Globus pallidus (tissue), 1 donor: ENCODE results near the gene PTMS.
A peak's percentile ranks its signal among the peaks of the same experiment; 100 is the strongest.

Experiments
- DNase-seq: peaks from one replicate; pipeline ENCODE4 v3.0.0-alpha.2; 2015; ENCODE audit warnings: low spot score

Gene PTMS

DNA sequence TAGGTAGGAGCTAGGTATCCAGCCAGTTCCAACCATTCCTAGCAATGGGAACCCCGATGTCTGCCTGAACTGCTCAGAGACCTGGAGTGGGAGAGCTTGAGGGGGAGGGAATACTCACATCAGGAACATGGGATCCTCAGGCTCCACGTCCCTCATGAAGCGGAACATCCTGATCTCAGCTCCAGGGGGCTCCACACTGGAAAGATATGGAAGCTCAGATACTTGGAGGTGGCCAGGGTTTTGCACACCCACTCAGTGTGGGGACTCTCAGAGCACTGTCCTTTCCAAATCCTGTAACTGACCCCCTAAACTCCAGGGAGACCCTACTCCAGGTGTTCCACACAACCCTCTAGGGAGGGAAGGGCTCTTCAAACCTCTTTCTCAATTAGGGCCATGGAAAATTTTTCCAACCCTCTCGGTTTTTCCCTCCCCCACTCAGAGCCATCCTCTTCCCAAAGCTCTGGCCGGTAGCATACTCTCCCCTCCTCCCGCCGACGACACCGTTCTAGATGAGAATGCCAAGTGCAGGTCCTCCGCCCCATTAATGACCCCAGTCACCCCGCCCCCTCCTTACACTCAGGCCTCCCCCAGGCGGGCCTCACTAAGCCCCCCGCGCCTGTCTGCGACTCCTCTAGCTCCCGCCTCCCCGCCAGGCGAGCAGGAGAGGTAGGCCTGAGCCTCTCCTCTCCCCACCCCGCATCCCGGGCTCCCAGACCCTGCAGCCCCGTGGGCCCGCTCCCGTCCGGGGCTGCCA is 13.8 kb upstream of the PTMS start:
- DNase-seq = no peak

DNA sequence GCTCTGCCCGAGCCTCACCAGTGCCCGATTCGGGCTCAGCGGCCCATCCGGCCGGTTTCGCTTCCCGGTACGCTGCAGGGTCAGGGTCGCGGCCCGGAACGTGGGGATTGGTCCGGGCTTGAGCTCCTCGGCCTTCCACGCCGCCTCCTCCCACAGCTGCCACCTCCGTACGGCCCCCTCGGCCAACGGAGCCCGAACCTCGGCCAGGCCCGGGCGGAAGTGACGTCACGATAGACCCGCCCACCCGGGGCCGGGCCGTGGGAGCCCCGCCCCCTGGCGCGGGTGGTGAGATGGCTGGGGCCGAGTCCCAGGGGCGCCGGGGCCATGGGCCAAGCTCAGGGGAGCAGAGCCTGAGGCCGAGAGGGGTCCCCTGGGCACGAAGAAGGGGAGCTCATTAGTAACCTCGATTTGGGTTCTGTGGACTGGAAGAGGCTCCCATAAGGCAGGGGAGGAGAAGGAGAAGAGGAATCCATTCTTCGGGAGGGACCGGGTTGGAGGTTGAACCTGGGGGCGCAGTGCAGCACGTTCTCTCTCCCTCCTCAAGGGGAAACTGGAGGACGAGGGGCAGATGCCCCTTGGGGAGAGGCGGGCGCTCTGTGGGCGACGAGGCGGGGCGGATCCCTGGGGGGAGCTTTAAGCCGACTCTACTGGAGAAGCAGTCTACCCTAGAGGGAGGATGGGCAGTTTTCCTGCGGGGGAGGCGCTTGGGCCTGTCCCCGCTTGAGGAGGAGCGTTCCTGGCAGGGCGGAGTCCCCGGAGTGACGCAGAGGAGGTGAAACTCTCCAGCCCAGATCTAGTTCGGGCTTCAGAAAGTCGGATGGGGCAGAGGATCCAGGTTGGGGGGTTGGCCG is 13.0 kb upstream of the PTMS start, which contains the start of gene MLF2:
MLF2 (minus strand) TSS at position 221 of the 851 bp plus-strand sequence. CDS start 807 bp downstream, outside the sequence.
- peak; percentile 98 for DNase-seq

- DNase-seq = no peak
Observed at GRCh38 chr12:6753772-6754356, 12.3 kb upstream of the PTMS start.

DNA sequence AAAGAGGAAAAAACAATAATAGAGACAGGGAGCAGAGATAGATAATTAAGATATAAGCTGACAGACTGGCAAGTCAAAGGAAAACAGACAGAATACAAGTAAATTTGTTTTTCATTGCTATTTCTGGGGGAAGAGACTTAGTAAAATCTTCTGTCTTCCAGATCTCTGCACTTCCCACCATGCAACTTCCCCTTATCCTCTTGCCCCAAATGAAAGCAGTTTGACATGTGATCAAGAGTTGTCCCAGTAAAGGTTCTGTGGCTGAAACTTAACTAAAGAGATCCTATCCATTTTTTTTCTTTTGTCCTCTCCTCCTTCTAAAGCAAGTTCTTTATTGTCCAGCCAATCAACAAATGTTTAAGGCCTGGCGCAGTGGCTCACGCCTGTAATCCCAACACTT is 11.8 kb upstream of the PTMS start:
- DNase-seq = no peak

- no peak for DNase-seq
Observed at GRCh38 chr12:6757028-6757690, 9.0 kb upstream of the PTMS start.

DNA sequence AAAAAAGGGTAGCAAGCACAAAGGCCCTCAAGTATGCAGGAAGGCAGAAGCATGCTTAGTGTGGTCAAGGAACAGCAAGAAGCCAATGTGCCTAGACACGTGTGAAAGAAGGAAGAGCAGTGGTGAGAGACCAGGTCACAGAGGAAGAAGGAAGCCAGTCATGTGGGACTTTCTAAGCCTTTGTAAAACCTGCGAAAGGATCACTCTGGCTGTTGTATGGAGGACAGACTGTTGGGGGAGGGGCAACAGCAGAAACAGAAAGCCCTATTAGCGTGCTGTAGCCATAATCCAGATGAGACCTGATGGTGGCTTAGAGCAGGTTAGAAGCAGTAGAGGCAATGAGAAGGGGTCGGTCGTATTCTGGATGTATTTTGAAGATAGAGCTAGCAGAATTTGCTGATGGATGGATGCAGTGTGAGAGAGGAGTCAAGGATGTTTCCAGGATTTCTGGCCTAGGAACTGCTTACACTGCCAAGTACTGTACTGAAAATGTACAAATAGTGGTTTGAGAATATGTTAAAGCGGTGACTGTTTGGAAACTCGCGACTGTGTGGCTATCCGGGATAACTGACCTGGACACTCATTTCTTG is 7.6 kb upstream of the PTMS start:
- DNase-seq = no peak

DNA sequence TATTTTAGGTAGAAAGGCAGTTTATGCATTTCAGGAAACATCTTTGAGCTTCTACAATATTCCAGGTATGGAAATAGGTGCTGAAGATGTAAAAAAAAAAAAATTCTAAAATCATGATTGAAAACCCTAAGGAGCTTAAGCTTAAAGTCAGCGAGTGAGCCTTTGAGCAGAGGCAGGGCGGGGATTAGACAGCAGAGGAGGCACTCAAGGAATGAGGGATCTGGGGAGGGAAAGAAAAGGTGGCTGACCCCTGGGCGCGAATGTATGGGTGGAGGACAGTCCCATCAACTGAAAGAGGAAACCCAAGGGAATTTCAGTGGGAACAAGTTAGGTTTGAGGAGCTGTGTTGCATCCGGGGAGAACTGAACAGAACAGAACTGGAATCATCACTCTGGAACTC is 6.4 kb upstream of the PTMS start:
- no peak for DNase-seq

DNA sequence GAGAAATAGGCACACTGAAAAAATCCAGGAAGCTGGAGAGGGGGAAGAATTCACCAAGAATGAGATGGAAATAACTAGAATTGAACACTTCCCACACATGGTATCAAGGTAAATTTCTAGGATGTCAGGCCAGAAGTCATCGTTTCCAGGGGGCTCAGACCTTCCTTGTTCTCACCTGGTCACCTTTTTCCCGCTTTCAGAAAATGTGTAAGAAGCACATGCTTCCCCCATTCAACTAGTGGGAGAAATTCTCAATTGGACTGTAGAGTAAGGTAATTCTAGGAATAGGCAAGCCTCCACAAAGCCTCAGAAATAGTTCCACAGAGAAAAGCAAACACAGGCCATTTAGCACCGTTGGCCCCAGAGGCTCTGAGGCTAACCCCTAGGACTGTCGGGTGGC is 2.8 kb upstream of the PTMS start:
- no peak for DNase-seq

DNA sequence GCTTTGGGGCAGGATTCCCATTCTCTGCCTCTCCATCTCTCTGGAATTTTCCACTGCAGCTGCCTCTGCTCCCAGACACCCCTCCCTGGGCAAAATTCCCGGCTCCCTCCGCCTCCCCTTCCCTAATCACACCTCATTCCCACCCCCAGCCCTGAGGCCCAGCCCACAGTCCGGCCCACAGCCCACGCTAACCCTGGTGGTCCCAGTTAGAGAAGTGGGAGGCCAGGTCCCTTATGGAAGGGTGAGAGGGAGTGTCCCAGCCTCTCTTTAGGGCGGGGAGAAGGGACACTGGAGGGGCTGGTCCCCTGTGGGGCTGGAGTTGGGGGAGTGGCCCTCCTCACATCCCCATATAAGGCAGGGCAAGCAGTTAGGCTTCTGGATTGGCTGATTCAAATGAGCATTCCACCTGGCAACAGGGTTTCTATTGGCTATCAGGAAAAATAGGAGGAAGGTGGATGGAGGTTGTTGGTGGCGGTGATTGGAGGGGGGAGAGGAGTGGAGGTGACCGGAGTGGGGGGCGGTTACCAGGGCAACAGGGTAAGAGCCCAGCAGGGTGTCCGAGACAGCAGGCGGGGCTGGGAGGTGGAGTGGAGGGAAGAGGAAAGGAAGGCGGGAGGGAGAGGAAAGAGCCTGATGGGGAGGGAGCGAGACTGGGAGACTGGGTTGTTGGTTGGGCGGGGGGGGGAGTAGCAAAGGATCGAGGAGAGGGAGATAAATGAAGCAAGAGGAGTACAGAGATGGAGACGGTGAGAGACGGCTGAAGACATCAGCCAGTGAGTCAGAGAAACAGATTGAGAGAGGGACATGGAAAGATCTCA is 1.9 kb upstream of the PTMS start:
- DNase-seq = peak; percentile 93

DNA sequence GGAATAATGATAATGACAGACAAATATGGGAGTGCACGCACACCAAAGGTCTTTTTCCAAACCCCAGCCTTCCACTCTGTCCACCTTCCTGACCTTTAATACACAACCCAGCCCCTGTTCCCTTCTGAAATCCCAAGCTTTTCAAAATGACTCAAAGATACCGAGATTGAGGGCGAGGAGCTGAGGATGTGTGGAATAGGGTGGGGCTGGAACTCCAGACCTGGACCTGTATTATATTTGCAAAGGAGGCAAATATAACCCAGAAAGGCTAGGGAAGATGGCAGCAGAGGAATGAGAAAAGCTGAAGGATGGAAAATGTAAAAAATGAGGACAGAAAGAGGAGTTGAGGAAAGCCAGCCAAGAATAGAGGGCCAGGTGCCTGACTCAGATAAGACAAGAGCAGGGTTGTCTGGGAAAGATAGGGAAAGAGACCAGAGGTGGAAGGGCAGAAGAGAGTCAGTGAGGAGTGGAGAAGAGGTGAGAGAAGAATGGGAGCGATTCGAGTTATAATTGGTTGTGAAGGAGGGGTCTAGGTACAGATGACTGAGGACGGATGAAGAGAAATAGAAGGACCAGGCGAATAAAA is 1.0 kb upstream of the PTMS start:
- no peak for DNase-seq

GRCh38 chr12:6766651-6767349 is 637 bp downstream of the PTMS start:
- DNase-seq = no peak

DNA sequence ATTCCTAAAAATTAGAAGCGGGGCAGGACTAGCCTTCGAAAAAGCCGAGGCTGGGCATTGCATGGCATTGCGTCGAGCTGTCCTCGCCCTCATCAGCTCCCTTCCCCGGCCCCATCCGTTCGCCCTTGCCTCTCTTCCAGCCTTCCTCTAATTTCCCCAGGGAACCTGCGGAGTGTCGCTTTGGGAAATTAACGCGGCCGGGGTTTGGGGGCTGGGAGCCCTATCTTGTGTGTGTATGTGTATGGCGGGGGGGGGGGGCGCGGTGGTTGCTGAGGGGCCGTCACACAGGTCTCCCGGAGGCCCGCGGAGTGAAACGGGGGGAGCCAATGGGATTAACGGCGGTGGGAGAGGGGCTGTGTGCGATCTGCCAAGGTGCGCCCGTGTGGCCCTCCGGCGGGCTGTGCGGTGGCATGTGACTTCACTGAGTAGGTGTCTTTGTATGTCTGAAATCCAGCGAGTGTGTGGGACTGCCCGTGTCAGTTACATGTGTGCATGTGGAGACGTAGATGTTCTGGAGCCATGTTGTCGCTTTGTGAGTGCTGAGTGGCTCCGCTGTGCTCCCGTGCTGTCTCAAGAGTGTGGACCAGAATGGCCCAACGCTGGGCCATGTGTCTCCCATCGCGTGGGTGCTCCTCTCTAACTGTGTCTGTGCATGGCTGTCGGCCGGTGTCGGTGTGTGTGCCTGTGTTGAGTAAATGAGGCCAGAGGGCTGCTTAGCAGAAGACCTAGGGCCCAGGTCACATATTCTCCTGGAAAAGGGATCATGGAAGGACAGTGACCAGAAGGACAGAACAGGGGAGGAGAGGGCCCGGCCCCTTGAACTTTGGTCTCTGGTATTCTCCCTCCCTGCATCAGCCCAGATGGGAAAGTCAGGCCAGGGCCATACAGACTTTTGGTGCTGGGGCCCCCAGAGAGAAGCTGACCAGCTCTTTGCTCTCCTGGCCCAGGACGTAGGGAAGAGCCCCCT is 1.5 kb downstream of the PTMS start:
- no peak for DNase-seq

GRCh38 chr12:6768437-6768914 is 2.3 kb downstream of the PTMS start:
- no peak for DNase-seq

DNA sequence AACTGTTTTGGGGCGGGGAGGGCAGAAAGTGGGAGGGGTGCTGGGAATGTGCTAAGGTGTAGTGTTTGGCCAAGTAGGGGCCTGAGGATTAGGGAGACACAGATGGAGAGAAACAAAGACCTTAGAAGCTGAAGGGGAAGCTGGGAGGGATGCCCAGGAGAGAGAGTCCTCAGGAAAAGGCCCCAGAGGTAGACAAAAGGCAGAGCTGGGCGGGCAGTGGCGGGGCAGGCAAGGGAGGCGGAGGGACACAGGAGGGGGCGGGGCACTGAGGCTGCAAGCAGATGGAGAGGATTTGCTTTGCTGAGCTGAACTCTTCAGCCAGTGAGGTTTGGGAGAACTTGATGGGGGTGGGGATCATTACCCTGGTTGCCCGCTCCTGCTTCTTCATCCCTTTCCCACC is 2.8 kb downstream of the PTMS start:
- no peak for DNase-seq

DNA sequence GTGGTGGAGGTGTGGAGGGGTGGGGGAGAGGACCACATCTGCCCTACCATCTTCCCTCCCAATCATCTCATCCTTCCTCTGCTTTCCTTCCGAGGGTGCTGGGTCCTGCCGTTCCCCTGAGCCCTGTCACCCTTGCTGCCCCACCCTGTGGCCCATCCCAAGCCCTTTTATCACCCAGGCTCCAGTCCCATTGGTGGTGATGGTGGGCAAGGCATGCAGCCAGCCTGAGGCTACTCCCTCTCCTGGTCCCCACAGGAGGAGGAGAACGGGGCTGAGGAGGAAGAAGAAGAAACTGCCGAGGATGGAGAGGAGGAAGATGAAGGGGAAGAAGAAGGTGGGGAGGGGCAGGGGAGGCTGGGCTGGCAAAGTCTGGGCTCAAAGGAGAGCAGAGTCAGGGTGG is 3.5 kb downstream of the PTMS start:
- DNase-seq = no peak

- DNase-seq = no peak
Observed at GRCh38 chr12:6770094-6770493, 3.9 kb downstream of the PTMS start.

GRCh38 chr12:6770600-6770999 is 4.4 kb downstream of the PTMS start:
- DNase-seq = no peak

- DNase-seq = no peak
Observed at GRCh38 chr12:6771091-6771495, 4.9 kb downstream of the PTMS start.
